Adrenal gland (tissue), 12 donors: ENCODE measurements around the gene ZNF385A. TPM values are rescaled to one million over a fixed set of nuclear protein-coding genes. Genes with fewer than 3 reads are reported as not detected.

ENCODE experiments used
- DNase-seq, 7 donors: peaks; one replicate each; pipeline ENCODE4 v3.0.0-alpha.2; 2019 to 2020
- H3K27ac ChIP-seq, 5 donors: fragments of 200-600 bp; sonication (generic) in 4 of 5; 1 replicate in 3 of 5; 2 replicates in 2 of 5; pipeline versions ENCODE4 v1.5.1 to v1.8.0; 2016 to 2020; ENCODE audit warnings: mild to moderate bottlenecking in 1 of 5
- H3K27me3 ChIP-seq: fragments of 200-600 bp; 2 replicates; pipeline ENCODE4 v1.8.0; 2021
- H3K36me3 ChIP-seq, 2 donors: fragments of 200-600 bp; replicated peaks in 1 of 2; 1 replicate in 1 of 2; 2 replicates in 1 of 2; pipeline versions ENCODE4 v1.5.1 to v1.8.0; 2018 to 2022
- H3K4me1 ChIP-seq, 2 donors: fragments of 200-600 bp; replicated peaks in 1 of 2; 1 replicate in 1 of 2; 2 replicates in 1 of 2; pipeline versions ENCODE4 v1.5.1 to v1.8.0; 2018 to 2021
- H3K4me3 ChIP-seq, 4 donors: fragments of 200-600 bp; sonication (generic) in 3 of 4; one replicate each; pipeline ENCODE4 v1.5.1; 2016 to 2018
- H3K9me3 ChIP-seq, 3 donors: fragments of 200-600 bp; sonication (generic) in 1 of 3; replicated peaks in 1 of 3; 1 replicate in 2 of 3; 2 replicates in 1 of 3; pipeline versions ENCODE4 v1.5.1 to v1.8.0; 2016 to 2021
- CTCF ChIP-seq, 6 experiments: fragments of 450-650 bp in 4 of 6; fragments of 200-600 bp in 2 of 6; sonication (generic) in 1 of 6; IDR thresholded peaks; 1 replicate in 5 of 6; 2 replicates in 1 of 6; pipeline versions ENCODE4 v1.5.1 to v1.8.0; 2016 to 2021; ENCODE audit warnings: antibody characterized with exemption in 6 of 6, mild to moderate bottlenecking in 2 of 6, moderate library complexity in 1 of 6
- POLR2A ChIP-seq, 2 donors: fragments of 450-650 bp; IDR thresholded peaks; one replicate each; pipeline ENCODE4 v1.6.1; 2017; ENCODE audit warnings: antibody characterized with exemption in 2 of 2, mild to moderate bottlenecking in 2 of 2, moderate library complexity in 1 of 2
- WGBS, 4 donors: extraction: QIAGEN DNeasy Blood & Tissue Kit in 2 of 4; methylation state at CpG; one replicate each; pipeline versions ENCODE4 v1.1.5 to v1.1.7; 2013 to 2017; 5-methylcytosine and 5-hydroxymethylcytosine counted together
- intact Hi-C, 2 donors: fragments of 100-400 bp; cut with DNase I; formaldehyde crosslinking; loops; one replicate each; pipeline versions ENCODE4 v1.14.1 to v1.15.0; 2022 to 2023
- polyA plus RNA-seq, 3 donors: library from polyadenylated mRNA; stranded (reverse); fragments of 200-250 nt in 2 of 3; fragments of 350-450 nt in 1 of 3; fragmentation: Illumina TruSeq in 1 of 3; extraction: RNeasy Lipid Tissue Mini Kit (QIAGEN cat#74804) in 1 of 3; gene quantifications; one replicate each; pipeline ENCODE4 v1.2.3, GENCODE V29; 2013 to 2014
- total RNA-seq, 9 donors: library from RNA; depleted of rRNA in 4 of 9; stranded (reverse); fragments of >200 nt in 4 of 9; fragments of 120-200 nt in 1 of 9; fragmentation: NEBNext Ultra II Directional in 1 of 9; extraction: Animal tissue kit (Norgen Biotek cat#: 25700) in 1 of 9; gene quantifications; one replicate each; pipeline versions ENCODE4 v1.1.0 to v1.2.4, GENCODE V29; 2013 to 2023
- donor health status: healthy with polysubstance abuse.
- donor health status: Bipolar disorder and iron deficiency.
- donor health status: DM: yes; HTN: yes; CAD: no.
- donor health status: DM: no; HTN: no; CAD: no.
- donor health status: DM: no; HTN: no; CAD: no.
- donor health status: DM: yes; HTN: yes; CAD: no.

ZNF385A gene
- total and polyA plus RNA-seq, 12 donors = 0.94 to 38.2 (median 13.1) TPM

DNA sequence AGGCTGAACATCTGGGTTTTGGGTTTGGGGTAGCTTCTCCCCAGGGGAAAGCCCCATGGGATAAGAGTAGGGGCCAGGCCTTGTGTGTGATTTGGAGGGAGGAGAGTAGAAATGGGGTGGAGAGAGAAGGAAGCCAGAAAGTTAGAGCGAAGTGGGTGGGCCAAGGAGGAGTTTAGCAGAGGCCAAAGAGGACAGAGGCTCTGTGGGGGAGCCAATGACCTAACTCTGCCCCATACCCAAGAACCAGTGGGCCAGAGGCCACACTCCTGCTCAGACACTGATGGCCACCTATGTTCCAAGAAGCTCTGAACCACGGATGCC is 9.3 kb downstream of the ZNF385A start:
- Histone ChIP-seq H3K4me1 (peaks cover 5 to 28% of the 10 kb centered on the region in 2 donors), H3K27ac (peak overlapping the region in 1 of 5 donors; percentile 38), H3K4me3 (no peak overlapping the region), H3K27me3 (no peaks in the 10 kb centered on the region), H3K36me3 (no peaks in the 10 kb centered on the region), H3K9me3 (no peaks in the 10 kb centered on the region)
- 54 to 84% (median 78%) methylated on average over 2 of the region's 2 CpGs for WGBS, 4 donors
- intact Hi-C loops = no loop called here
- TF ChIP-seq POLR2A (IDR thresholded peaks at IDR 0.05) (no peak), CTCF (IDR thresholded peaks at IDR 0.05) (no peak)
- DNase-seq = no peak

GRCh38 chr12:54374562-54375258 is 9.8 kb downstream of the ZNF385A start:
- DNase-seq = no peak
- no peaks in the 10 kb centered on the region for H3K36me3 ChIP-seq
- peaks cover 5 to 32% of the 10 kb centered on the region in 2 donors for H3K4me1 ChIP-seq
- no peaks in the 10 kb centered on the region for H3K9me3 ChIP-seq
- WGBS, 4 donors = 59 to 70% (median 66%) methylated on average over 2 of the region's 2 CpGs
- TF ChIP-seq POLR2A (IDR thresholded peaks at IDR 0.05) (no peak), CTCF (IDR thresholded peaks at IDR 0.05) (no peak)
- peak overlapping the region in 2 of 5 donors; percentile 32 to 38 for H3K27ac ChIP-seq
- H3K4me3 ChIP-seq = no peak overlapping the region
- intact Hi-C loops = no loop called here
- H3K27me3 ChIP-seq = no peaks in the 10 kb centered on the region

DNA sequence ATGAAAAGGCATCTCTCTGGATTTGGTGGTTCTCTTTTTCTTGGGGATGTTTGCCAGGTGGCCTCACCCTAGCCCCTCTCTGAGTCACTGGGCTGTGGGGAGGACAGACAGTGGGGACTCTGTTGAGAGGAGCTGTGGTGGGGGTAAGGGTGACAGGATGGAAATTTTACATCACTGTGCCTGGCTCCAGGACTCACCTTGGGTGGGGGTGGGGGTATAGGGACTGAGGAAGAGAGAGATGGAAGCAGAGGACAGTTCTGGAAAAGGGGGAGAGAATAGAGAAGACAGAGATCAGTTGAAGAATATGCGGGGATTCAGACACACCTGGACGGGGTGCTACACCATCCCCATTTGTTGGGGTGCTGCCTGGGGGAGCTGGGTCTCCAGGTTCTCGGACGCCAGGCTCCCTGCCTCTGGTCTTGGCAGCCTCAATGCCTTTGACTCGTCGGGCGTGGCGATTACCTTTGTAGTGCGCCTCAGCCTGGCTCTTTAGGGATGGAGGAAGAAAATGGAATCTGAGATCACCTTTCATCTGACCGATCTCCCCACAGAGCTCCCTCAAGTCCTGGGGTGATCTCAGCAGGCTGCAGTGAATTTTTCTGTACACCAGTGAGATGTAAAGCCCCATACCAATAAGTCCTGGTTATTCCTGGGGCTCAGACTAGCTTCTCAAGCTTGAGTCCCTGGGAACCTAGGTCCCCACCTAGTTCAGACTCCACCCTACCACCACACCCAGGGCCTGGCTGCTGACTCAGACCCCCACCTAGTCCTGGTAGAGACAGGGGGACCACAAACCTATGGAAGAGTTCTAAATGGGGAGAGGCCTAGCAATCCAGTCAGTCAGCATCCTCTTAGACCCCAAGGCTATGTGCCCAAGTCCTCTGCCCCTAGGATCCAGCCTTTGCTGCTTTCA is 10.6 kb downstream of the ZNF385A start:
- no peak for TF ChIP-seq CTCF (IDR thresholded peaks at IDR 0.05)
- no peak for TF ChIP-seq POLR2A (IDR thresholded peaks at IDR 0.05)
- peaks cover 2 to 36% of the 10 kb centered on the region in 2 donors for H3K4me1 ChIP-seq
- H3K4me3 ChIP-seq = no peak overlapping the region
- no peak for DNase-seq
- no peaks in the 10 kb centered on the region for H3K9me3 ChIP-seq
- H3K27ac ChIP-seq = peak overlapping the region in 1 of 5 donors; percentile 32
- H3K27me3 ChIP-seq = no peaks in the 10 kb centered on the region
- H3K36me3 ChIP-seq = no peaks in the 10 kb centered on the region
- intact Hi-C loops = no loop called here
- 91 to 96% (median 93%) methylated on average over 9 to 10 of the region's 10 CpGs for WGBS, 4 donors

DNA sequence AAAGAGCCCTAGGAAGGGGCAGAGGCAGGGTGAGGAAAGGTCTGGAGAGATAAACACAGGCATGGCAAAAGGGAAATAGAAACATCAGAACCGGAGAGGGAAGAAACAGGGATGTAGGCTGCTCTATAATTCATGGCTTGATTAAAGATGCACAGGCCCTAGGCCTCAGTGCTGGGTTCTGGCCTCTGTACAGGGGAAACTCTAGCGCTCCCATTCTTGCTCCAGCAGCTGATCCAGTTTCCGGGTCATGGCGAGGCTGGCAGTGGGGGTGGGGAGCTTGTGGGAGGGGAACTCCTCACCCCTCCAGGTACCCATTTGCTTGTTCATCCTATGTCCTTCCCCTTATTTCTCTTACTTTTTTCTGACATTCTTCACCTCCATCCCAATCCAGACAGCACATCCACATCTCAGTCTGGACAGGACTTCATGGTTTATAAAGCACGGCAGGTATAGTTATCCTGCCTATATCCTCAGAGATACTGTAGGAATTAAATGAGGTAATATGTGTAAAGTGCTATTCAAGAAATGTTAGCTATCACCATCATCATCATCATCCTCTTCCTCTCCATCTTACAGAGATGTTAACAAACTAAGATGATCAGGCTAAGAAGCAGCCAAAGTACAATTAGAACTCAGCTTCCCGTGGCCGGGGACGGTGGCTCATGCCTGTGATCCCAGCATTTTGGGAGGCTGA is 12.3 kb downstream of the ZNF385A start:
- WGBS, 4 donors = 64 to 69% (median 67%) methylated on average over 8 of the region's 8 CpGs
- H3K4me3 ChIP-seq = no peak overlapping the region
- no peaks in the 10 kb centered on the region for H3K27me3 ChIP-seq
- H3K36me3 ChIP-seq = no peaks in the 10 kb centered on the region
- intact Hi-C loops = no loop called here
- H3K9me3 ChIP-seq = no peaks in the 10 kb centered on the region
- DNase-seq = no peak
- H3K27ac ChIP-seq = no peak overlapping the region
- H3K4me1 ChIP-seq = peaks cover 3 to 37% of the 10 kb centered on the region in 2 donors
- TF ChIP-seq POLR2A (IDR thresholded peaks at IDR 0.05) (no peak), CTCF (IDR thresholded peaks at IDR 0.05) (no peak)
